ENCODE measurements around the gene OGFOD2.

Gene OGFOD2

DNA sequence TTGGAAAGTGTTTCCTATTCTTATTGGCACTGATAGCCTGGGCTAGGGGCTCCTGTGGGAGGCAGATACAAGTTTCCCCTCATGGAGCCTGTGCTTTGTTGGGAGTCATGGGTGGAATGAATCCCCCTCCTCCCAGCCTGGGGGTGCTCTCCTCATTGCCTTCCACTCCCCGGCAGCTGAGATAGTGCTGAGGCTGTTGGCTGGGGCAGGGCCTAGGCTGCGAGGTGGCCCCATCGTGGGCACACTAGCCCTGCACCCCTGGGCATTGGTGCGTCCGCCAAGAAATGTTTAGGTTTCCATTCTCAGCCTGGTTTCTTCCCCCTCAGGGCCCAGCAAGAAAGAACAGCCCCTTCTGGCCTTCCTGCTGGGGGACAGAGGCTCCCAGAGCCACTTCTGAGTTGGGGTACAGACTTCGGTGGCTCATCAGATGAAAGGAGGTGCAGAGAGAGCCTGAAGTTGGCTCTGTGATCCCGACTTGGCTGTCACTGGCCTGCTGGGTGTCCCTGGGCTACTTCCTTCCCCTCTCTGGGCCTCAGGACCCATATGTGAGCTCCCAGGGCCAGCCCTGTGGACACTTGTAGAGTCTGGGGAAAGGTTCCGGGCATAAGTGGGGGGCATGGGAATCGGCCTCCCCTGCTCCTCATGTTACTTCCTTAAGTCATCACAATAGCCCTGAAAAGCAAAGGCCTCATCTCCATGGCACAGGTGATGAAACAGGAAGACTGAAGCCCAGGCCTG lies 2.8 kb downstream of the OGFOD2 start:
- DNase-seq, result no peak

DNA sequence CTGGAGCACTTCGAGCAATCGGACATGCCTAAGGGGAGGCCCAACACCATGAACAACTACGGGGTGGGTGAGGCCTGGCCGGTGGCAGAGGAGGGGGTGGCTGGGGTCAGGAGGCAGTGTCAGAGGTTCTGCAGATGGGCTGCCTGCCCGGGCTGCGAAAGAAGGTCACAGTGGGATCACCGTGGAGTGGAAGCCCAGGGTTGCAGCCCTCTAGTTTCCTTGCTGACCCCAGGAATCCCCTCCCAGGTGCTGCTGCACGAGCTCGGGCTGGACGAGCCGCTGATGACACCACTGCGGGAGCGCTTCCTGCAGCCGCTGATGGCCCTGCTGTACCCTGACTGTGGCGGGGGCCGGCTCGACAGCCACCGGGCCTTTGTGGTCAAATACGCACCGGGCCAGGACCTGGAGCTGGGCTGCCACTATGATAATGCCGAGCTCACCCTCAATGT lies 3.5 kb downstream of the OGFOD2 start:
- DNase-seq, result no peak

DNA sequence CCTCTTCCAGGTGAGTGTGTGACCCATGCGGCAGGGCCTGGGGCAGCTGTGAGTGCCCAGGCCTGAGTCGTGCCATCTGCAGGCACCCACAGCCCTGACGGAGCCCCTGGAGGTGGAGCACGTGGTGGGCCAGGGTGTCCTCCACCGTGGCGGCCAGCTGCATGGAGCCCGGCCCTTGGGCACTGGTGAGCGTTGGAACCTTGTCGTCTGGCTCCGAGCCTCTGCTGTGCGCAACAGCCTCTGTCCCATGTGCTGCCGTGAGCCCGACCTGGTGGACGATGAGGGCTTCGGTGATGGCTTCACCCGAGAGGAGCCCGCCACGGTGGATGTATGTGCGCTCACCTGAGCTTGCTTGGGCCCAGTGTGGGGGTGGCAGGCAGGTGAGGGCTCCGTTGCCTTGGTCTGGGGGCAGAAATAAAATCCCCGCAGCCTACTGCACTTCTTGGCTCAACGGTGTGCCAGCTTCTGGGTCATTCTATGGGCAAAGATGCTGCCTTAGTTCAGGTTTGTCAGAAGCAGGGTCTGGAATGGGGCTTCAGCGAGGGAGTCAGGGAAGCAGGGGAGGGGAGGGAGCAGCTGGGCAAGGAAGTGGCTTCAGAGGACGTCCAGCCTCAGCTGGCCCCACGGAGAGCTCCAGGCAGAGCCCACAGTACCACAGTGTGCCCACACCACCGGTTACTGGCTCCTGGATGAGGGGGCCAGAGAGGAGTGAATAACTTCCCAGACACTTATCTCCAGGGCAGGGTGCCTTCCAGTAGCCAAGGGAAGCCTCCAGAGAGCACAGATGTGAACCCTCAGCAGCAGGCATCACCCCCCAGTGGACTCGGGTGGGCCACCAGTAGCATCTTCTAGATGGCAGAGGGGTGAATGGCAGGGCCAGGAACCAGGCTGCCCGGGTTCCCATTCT lies 4.2 kb downstream of the OGFOD2 start:
- no peak for DNase-seq

DNA sequence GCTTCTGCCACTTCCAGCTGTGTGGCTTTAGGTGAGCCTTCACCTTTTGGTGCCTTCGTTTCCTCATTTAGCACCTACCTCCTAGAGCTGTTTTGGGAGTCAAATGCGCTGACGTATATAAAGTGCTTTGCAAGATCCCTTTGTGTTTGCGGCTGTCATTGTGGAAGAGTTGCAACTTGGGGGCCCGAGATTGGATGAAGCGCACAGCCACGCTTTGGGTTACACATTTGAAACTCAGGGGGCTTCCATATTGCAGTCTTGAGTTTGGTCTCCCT lies 4.8 kb downstream of the OGFOD2 start:
- no peak for DNase-seq

DNA sequence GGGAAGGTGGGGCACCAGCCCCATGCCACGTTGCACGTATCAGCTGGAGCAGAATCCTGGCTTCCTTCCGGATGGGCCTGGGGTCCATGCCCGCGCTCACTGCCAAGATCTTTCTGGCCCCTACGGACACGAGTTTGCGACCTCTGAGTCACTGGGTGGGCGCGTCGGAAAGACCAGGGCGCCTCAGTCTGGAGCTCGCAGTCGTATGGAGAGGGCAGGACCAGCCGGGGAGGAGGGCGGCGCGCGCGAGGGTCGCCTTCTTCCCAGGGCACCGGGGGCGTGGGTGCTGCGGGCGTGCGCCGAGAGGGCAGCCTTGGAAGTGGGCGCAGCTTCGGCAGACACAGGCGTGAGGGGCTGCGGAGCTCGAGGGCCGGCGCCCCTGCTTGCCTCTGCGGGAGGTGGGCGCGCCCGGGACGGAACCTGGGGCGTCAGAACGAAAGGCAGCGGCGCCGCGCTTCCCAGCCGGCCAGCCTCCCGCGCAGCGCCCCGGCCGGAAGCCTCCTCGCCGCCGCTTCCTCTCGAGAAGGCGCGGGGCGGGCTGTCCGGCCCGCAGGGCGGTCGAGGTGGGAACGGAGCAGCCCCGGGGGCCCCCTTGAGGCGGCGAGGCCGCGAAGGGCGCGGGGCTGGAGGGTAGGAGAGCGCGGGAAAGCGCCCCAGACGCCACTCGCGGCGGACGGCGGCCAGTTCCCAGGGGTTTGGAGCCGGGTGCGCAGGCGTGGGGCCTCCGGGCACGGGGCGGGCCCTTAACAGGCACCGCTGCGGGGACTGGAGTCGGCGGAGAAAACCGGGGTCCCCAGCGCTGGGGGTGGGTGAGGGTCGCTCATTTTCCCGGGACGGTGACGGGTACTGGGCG lies 5.4 kb downstream of the OGFOD2 start, which contains the start of gene ARL6IP4:
Gene ARL6IP4 (plus strand): TSS at position 499 of the 853 bp plus-strand sequence. CDS start 459 bp downstream, outside the sequence.
- DNase-seq, result no peak

DNA sequence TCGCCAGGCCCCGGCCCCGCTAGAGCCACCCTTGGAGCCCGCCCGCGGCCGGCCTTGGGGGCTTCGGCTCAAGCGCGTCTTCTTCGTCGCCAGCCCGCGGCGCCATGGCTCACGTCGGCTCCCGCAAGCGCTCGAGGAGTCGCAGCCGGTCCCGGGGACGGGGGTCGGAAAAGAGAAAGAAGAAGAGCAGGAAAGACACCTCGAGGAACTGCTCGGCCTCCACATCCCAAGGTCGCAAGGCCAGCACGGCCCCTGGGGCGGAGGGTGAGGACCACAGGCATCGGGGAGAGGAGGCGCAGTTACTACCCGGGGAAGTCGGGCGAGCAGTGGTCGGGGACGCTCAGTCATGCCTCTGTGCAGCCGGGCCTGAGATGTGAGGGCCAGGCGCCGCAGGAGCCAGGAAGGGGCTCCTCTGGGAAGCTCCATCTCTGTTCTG lies 6.0 kb downstream of the OGFOD2 start:
- DNase-seq, result no peak

DNA sequence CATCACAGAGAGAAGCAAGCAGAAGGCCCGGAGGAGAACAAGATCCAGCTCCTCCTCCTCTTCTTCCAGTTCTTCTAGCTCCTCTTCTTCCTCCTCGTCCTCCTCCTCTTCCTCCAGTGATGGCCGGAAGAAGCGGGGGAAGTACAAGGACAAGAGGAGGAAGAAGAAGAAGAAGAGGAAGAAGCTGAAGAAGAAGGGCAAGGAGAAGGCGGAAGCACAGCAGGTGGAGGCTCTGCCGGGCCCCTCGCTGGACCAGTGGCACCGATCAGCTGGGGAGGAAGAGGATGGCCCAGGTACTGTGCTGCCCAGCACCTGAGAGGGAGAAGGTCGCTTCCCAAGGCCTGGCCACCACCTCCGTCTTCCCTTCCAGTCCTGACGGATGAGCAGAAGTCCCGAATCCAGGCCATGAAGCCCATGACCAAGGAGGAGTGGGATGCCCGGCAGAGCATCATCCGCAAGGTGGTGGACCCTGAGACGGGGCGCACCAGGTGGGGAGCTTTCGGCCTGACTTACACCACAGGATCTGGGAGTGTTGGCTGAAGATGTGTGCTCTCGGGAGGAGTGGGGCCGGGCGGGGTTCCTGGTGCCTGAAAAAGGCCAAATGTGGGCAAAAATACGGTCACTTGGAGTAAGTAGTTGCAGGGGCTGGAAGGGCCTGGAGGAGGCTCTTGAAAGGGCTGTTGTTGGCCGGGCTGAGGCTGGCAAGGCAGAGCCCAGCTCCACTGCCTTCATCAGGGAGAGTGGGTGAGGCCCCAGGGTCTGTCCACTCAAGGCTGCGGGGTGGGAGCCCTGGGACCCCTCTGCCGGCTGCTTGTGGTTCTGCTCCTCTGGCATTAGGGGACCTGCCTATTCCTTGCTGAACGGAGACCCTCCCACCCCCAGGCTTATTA lies 6.8 kb downstream of the OGFOD2 start:
- DNase-seq, result no peak

DNA sequence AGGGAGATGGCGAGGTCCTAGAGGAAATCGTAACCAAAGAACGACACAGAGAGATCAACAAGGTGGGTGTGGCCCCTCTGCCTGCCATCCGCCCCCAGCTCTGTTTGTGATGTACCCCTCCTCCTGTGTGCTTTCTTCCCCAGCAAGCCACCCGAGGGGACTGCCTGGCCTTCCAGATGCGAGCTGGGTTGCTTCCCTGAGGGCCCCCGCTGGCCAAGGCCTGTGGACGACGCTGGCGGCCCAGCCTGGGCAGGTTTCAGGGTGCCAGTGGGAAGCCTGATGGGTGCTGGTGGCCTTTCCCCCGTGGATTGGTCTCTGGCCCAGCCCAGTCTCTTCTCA lies 7.4 kb downstream of the OGFOD2 start:
- no peak for DNase-seq

DNA sequence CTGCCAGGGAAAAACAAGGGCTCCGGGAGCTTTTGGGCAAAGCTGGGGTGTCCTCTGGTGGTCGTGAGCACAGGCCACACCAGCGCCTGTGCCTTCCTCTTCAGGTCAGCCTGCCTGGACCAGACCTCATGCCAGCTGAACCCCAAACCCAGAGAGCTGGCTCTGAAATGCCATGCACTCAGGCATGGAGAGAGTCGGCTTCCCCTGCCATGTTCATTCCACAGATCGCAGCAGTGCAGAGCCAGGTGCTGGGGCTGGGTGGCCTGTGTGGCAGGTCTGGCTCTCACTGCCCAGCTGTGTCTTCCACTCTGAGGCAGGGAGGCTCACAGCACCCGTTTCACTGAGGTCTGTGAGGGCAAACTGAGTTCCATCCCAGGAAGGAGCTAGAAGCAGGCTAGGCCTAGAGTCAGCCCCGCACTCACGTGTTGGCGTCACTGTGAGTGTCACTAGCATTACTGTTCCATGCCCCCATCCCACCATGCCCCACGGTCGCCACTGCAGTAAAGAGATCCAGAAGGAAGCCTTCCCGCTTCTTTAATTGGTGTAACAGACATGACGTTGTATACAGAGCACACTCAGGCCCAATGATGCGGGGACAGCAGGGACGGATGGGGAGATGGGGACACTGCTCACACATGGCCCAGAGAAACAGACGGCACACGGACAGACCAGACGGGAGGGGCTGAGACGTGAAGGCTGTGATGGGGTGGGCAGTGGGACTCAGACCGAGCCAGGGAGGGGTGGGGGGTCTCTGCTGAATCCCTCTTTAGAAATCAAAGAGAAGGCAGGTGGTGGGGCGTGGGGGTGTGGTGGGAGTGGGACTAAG lies 8.1 kb downstream of the OGFOD2 start:
- DNase-seq, result no peak

DNA sequence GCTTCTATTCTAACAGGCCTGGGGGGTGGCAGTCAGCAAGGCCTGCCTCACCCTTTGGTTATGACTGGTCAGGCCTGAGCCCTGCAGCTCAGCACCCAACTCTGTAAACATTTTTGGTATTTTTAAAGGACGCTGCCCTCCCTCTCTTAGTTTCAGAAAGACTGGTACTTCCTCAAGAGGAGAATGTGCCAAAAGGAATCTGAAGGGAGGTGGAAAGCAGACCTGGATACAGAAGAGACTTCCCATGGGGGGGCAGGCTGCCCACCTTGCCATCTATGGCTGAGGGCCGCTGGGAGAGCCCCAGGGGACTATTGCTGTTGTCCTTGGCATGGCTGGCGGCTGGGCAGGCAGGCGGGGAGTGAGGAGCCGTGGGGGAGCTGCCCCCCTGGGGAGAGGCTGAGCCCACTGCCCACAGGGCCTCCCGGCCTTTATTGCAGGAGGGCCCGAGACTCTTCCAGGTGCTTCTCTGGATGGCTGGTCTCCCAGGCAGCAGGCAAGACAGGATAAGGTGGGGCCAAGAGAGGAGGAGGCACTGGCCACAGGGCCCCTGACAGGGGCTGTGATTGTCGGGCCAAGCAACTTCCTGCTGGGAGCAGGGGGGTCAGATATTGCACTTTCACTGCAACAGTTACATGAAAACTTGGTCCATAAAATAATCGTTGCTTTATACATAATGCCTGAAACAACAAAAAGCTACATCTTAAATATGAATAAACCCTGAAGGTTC lies 8.9 kb downstream of the OGFOD2 start:
- no peak for DNase-seq

DNA sequence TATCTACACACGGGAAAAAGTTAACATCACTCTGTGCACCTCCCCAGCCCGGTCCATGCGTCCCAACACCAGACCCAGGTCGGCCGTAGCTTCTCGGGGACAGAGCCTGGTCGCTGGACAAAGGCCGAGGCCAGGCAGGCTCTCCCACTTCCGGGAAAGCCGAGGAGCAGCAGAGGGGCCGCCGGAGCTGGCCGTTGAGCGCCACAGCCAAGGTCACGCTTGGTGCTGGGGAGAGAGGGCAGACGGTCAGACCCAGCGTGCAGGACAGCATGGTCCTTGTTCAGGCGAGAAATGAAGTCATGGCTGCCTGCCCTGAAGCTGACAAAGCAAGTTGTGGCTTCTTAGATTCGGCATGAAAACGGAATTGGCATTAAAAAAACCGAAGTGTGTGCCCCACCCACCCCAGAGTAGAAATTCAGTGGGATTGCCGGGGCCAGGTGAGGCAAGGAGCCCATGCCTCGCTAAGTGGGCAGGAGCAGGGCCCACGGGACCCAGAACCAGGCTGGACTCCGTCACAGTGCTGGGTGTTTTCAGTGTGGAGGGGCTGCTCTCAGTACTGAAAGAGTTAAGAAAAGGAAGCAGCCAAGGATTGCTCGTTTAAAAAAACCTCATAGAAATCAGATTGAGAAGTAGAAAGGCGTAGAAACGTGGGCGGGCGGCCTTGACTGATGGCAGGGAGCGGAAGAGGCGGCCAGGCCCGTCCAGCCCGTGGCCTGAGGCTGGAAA lies 9.7 kb downstream of the OGFOD2 start:
- DNase-seq, result no peak

DNA sequence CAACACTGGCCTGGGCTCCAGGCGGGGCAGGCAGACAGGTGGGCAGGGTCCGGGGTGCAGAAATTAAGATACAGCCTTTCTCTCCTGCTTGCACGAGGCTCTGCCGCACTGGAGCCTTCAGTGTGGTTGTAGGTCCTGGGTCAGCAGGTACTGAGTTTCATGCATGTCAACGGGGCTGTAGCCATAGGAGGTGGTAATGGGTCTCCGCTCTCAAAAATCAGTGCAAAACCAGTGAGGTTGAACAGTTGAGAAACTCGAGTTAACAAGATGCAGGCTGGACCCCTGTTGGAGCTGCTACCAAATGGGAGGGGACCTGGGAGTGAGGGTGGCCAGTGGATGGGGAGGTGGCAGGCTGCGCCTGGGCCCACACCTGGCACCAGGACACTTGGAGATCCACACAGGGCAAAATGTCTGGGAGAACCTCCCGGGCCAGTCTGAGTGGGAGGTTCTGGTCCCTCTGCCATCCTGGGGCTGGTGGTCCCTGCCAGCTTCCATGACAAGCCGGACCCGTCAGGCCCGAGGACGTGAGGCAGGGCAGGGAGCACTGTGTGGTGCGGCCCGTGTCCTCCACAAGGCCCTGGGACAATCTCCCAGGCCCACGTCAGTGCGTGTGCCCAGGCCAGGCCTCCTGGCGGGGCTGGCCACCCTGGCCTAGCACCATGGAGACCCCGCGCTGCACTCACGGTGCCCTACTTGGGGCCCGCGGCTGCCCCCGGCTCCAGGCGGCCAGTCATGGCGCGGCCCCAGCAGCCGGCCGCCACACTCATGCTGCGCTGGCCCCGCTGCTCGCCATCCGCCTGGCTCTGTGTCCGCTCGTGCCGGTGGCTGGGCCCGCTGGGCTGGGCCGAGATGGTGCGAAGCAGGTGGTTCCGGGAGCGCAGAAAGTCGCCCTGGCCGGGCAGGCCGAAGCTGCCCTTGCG lies 10.6 kb downstream of the OGFOD2 start:
- DNase-seq, result no peak

DNA sequence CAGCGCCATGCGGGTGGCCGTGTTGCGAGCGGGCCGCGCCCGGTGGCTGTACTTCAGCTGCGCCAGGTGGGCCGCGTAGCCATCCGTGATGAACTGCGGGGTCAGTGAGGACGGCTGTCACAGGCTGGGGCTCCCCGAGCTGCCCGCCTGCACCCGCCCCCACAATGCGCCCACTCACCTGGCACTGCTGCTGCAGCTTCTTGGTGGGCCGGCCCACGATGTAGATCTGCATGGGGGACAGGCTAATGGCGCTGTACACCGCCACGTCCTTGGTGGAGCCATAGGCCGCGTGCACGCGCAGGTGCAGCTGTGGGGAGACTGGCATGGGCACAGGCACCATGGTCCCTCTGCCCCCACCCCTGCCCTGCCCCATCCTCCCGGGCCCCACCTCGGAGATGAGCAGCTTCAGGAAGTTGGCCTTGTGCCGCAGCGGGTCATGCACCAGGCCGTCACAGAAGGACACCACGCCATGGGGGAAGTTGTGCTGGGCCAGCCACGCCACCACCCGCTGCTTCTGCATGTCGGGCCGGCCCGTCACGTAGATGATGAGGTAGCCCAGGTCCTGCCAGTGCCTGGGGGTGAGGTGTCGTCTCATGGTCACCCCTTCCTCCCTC lies 11.3 kb downstream of the OGFOD2 start:
- DNase-seq, result no peak

DNA sequence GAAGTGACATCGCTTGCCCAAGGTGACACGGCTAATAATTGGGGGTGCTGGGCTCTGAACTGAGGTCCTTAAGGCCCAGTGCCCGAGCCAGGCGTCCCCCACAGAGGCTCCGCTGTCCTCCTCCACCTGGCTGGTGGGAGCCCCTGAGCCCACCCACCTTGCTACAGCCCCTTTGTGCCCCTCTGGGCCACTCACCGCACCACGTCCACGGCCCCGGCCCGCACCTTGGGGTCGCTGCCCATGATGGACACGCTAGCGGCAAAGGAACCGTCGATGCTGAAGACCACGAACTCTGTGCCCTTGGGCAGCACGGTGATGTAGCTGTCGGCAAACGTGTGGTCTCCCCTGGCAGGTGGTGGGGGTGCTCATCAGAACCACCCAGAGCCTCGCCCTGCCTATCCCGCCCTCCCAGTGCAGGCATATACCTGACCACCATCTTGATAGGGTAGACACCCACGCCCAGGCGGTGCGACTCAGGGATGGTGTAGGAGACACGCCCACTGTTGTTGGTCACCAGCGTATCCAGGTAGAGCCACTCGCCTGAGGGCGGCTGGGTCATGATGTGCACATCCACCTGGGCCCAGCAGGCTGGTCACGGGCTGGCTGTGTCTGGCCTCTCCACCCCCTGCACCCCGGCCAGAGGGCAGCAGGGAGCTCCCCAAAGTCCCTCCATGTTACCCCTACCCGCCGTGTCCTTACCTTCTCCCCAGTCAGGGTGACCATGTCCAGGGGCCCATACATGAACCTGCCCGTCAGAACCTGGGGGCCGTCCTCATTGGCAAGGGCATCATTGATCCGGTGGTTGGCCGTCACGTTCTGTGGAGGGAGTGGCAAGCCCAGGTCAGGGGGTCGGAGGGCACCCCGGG lies 12.3 kb downstream of the OGFOD2 start:
- no peak for DNase-seq

DNA sequence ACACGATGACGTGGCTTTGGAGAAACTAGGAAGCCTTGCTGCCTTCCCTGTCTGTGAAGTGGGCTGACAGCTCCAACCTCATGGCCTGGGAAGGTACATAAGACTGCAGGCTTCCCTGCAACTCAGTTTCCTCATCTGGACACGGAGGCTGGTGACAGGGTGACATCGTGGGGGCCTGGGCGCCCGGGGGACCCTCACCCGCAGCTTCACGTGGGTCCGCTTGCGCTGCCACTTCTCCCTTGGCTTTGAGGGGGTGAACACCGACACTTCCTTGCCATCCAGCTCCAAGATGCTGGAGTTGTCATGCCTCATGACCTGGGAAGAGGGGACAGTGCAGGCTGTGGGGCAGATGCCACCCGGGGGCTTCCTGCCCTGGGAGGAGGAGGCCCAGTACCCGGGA lies 13.0 kb downstream of the OGFOD2 start:
- no peak for DNase-seq

DNA sequence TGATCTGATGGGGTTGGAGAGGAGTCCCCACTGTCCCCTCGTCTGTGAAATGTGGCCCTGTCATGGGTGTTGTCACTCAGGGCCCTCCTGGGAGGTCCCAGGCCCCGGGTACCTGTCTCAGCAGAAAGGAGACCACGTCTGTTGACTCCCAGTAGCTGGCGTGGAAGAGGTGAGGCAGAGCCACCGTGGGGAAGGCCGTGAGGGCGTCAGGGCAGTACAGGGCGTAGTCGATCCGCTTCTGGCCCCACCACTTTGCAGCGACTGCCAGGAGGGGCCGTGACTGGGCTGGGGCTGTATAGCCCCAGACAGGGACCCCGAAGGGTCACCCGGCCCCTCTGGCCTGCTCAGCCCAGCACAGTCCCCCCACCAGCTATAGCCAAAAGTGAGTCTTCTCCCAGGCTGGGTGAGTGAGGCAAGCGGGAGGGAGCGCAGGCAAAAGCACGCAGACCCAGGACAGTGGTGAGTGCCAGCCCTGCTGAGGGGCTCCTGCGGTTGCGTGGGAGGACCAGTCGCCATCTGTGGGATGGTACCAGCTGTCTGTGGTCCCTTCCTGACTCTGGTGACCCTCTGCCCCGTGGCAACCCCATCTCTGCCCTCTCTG lies 13.7 kb downstream of the OGFOD2 start:
- no peak for DNase-seq

Data from DMS 273 treated with DMSO at 0.1 percent for 48 hours (cell line).